Endothelial cell of umbilical vein (primary cell): ENCODE results near the gene FOXP1. TPM values are rescaled to one million over a fixed set of nuclear protein-coding genes. Genes with fewer than 3 reads are reported as not detected.

ENCODE experiments used
- BruUV-seq: library from RNA; stranded (reverse); fragments of 400-500 nt; replicated peaks from 2 replicates; lab custom pipeline; 2021; lab: Mats Ljungman, UMichigan
- CTCF ChIA-PET: fragments of 300-600, 350-600 bp; sonication (Branson Sonifier 250); formaldehyde crosslinking; loops from one replicate; lab custom pipeline; 2021; ENCODE audit warnings: antibody characterized with exemption, inconsistent platforms; lab: Charles Lee
- POLR2A ChIA-PET: fragments of 300-600, 350-600 bp; sonication (Branson Sonifier 250); formaldehyde crosslinking; loops from one replicate; lab custom pipeline; 2021; ENCODE audit warnings: antibody characterized with exemption, inconsistent platforms; lab: Charles Lee
- DNase-seq: peaks from one replicate; pipeline ENCODE4 v3.0.0-alpha.2; 2011; ENCODE audit warnings: low read depth, low spot score
- FAIRE-seq: peaks from 2 replicates; lab custom pipeline; 2011; peaks lifted over from hg19 to GRCh38; lab: Jason Lieb, UNC
- H2AFZ ChIP-seq: 2 replicates; pipeline ENCODE4 v1.6.0; 2012; ENCODE audit warnings: low read depth, low read length, control low read depth, inconsistent platforms
- H3K27ac ChIP-seq: 2 replicates; pipeline ENCODE4 v1.5.1; 2011; ENCODE audit warnings: low read depth, mild to moderate bottlenecking, control low read depth, low read length, moderate library complexity; ENCODE audit not compliant: insufficient read depth
- H3K27me3 ChIP-seq, 2 experiments: 2 replicates each; pipeline versions ENCODE4 v1.6.0 to v1.6.1; 2011; ENCODE audit warnings: low read length in 2 of 2, mixed read lengths in 1 of 2; ENCODE audit not compliant: control insufficient read depth in 2 of 2, insufficient read depth in 2 of 2
- H3K36me3 ChIP-seq, 2 experiments: 2 replicates in 1 of 2; 3 replicates in 1 of 2; pipeline ENCODE4 v1.5.1; 2011; ENCODE audit warnings: low read length in 2 of 2, mild to moderate bottlenecking in 1 of 2, moderate library complexity in 1 of 2; ENCODE audit not compliant: control insufficient read depth in 2 of 2, insufficient read depth in 2 of 2; ENCODE audit errors: extremely low read depth in 1 of 2
- H3K4me1 ChIP-seq: 3 replicates; pipeline ENCODE4 v1.5.1; 2011; ENCODE audit warnings: mild to moderate bottlenecking, low read length; ENCODE audit not compliant: control insufficient read depth, insufficient read depth; ENCODE audit errors: extremely low read depth
- H3K4me2 ChIP-seq: 2 replicates; pipeline ENCODE4 v1.6.1; 2011; ENCODE audit warnings: low read length, control low read depth, mixed read lengths; ENCODE audit not compliant: insufficient read depth
- H3K4me3 ChIP-seq, 3 experiments: fragments of 200-600 bp in 1 of 3; sonication (generic), shearing (Covaris generic) in 1 of 3; replicated peaks in 1 of 3; 2 replicates each; pipeline ENCODE4 v1.5.1; 2011 to 2016; ENCODE audit warnings: control low read depth in 3 of 3, low read length in 3 of 3, mild to moderate bottlenecking in 2 of 3, inconsistent platforms in 1 of 3, low read depth in 1 of 3, moderate library complexity in 1 of 3; ENCODE audit not compliant: insufficient read depth in 1 of 3
- H3K79me2 ChIP-seq: 2 replicates; pipeline ENCODE4 v1.6.0; 2012; ENCODE audit warnings: low read length, inconsistent platforms; ENCODE audit not compliant: control insufficient read depth, insufficient read depth
- H3K9ac ChIP-seq: replicated peaks from 2 replicates; pipeline ENCODE3; 2011; ENCODE audit warnings: low read length, control low read depth; ENCODE audit not compliant: insufficient read depth; ENCODE audit errors: extremely low read depth
- H3K9me1 ChIP-seq: replicated peaks from 3 replicates; pipeline ENCODE4 v1.6.0; 2011; ENCODE audit warnings: mild to moderate bottlenecking, low read length; ENCODE audit not compliant: control insufficient read depth, insufficient read depth; ENCODE audit errors: extremely low read depth
- H3K9me3 ChIP-seq: replicated peaks from 2 replicates; pipeline ENCODE4 v1.5.1; 2012; ENCODE audit warnings: low read length, inconsistent platforms; ENCODE audit not compliant: control insufficient read depth, insufficient read depth
- H4K20me1 ChIP-seq: replicated peaks from 2 replicates; pipeline ENCODE3; 2011; ENCODE audit warnings: mild to moderate bottlenecking, low read length; ENCODE audit not compliant: control insufficient read depth, insufficient read depth; ENCODE audit errors: extremely low read depth
- CTCF ChIP-seq, 2 donors: IDR thresholded peaks; 1 replicate in 1 of 2; 2 replicates in 1 of 2; pipeline ENCODE4 v1.5.1; 2011; ENCODE audit warnings: low read length in 2 of 2, mild to moderate bottlenecking in 2 of 2, moderate library complexity in 2 of 2, control low read depth in 1 of 2, inconsistent platforms in 1 of 2, low read depth in 1 of 2; ENCODE audit not compliant: insufficient read depth in 1 of 2; ENCODE audit errors: extremely low read depth in 1 of 2
- EZH2 ChIP-seq: IDR thresholded peaks from 2 replicates; pipeline ENCODE4 v1.6.1; 2012; ENCODE audit warnings: borderline replicate concordance, low read depth, mild to moderate bottlenecking, moderate library complexity, low read length, inconsistent platforms; ENCODE audit not compliant: severe bottlenecking
- FOS ChIP-seq: IDR thresholded peaks from 2 replicates; pipeline ENCODE4 v1.6.1; 2011; ENCODE audit warnings: mild to moderate bottlenecking, low read length, moderate library complexity, borderline replicate concordance; ENCODE audit not compliant: insufficient read depth
- GATA2 ChIP-seq: IDR thresholded peaks from 2 replicates; pipeline ENCODE4 v1.7.0; 2011; ENCODE audit warnings: low read depth, mild to moderate bottlenecking, moderate library complexity, mixed read lengths, low read length; ENCODE audit not compliant: insufficient read length, insufficient read depth
- JUN ChIP-seq: IDR thresholded peaks from 2 replicates; pipeline ENCODE4 v1.6.1; 2011; ENCODE audit warnings: borderline replicate concordance, low read depth; ENCODE audit not compliant: insufficient read length, insufficient read depth
- MYC ChIP-seq: IDR thresholded peaks from one replicate; pipeline ENCODE4 v1.6.1; 2011; ENCODE audit warnings: mild to moderate bottlenecking, low read depth, low read length
- POLR2A ChIP-seq: IDR thresholded peaks from 2 replicates; pipeline ENCODE4 v1.6.1; 2012; ENCODE audit warnings: low read depth, mild to moderate bottlenecking, control low read depth, low read length
- POLR2AphosphoS5 ChIP-seq: IDR thresholded peaks from 2 replicates; pipeline ENCODE4 v1.6.1; 2012; ENCODE audit warnings: low read depth, mild to moderate bottlenecking, control low read depth, low read length, moderate library complexity; ENCODE audit not compliant: insufficient read depth
- dilution Hi-C: fragments of 300-500 bp; cut with MboI; formaldehyde crosslinking; loops from one replicate; pipeline ENCODE4 v1.15.0; 2019; ENCODE audit warnings: low sequenced_read_pairs; ENCODE audit not compliant: extremely low pct_ligation_motif_present
- intact Hi-C: fragments of 100-400 bp; cut with micrococcal nuclease; formaldehyde crosslinking; loops from one replicate; pipeline ENCODE4 v1.10.0; 2022
- polyA plus RNA-seq, 4 experiments: library from polyadenylated mRNA; depleted of rRNA in 3 of 4; stranded (reverse) in 3 of 4; unstranded in 1 of 4; fragments of >200 nt; gene quantifications; 2 replicates each; pipeline versions ENCODE4 v1.2.1 to v1.2.3, GENCODE V29; 2011 to 2012; ENCODE audit warnings: missing spikeins in 1 of 4
- total RNA-seq: library from RNA; stranded (reverse); gene quantifications from 2 replicates; pipeline ENCODE4 v1.2.3, GENCODE V29; 2021
- TF ChIP-seq, protein P1 (sequence below): IDR thresholded peaks from 2 replicates; pipeline ENCODE4 v1.6.1; 2011; ENCODE audit not compliant: insufficient read depth, insufficient read length

Gene FOXP1
- total and polyA plus RNA-seq, 2 donors (not counting 3 experiments of a cell fraction or from before 2014, with no cell fraction given): 41.0 to 107 TPM

DNA sequence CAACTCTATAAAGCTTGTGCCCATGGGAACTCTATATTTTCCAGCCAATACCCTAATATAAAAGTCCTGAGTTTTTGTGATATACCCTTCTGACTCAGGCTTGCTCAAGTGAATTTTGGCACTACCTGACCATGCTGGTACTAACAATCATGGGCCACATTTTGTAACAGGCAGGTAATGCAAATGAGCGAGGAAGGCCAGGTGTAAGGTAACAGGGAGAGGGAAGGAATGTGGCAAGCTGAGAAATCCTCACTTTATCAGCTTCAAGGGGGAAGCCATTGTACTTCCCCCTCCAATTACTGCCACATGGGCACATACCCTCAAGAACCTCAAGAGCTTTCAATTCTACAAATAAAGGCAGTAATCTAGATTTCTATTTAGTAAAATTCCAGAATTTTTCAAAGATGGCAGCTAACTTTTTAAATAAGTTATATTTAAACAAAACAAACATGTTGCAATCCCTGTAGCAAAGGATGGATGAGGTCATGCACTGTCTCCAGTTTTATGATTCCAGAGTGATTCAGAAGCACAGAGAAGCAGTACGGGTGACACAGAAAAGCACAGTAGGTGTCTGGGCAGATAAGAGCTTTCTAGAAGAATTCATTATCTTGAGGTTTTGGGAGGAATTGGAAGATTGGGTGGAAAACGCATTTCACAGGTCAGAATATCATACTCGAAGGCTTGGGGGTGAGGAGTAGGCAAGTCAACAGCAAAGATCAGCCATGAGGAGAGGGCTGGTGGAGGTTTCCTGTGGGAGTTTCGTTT, 87.6 kb downstream of the FOXP1 start:
- BruUV-seq: no TSS peak
- Histone ChIP-seq H3K4me3 (no peak overlapping the region), H4K20me1 (no peaks in the 10 kb centered on the region), H3K4me2 (no peak overlapping the region), H3K9ac (no peak overlapping the region), H3K27me3 (no peaks in the 10 kb centered on the region), H3K4me1 (no peaks in the 10 kb centered on the region), H2AFZ (no peak overlapping the region), H3K9me3 (no peaks in the 10 kb centered on the region), H3K27ac (no peak overlapping the region), H3K9me1 (no peaks in the 10 kb centered on the region), H3K36me3 (peaks cover 0 to 2% of the 10 kb centered on the region in 2 experiments), H3K79me2 (no peaks in the 10 kb centered on the region)
- FAIRE-seq: no peak
- ChIA-PET POLR2A (no interaction called here), CTCF (interaction anchor here (1.0 to 1.1 kb wide), 2 partner anchors 23 to 78 kb away, joined by 3 read pairs; no protein-coding TSS in a partner anchor)
- DNase-seq: no peak
- dilution Hi-C loops (no loop called here), intact Hi-C loops (no loop called here)
- TF ChIP-seq CTCF (IDR thresholded peaks at IDR 0.05; ENCODE audit: extremely low read depth in 1 of 2, insufficient read depth in 1 of 2, low read depth in 1 of 2, low read length in 2 of 2): no peak
- peak; percentile 2 for TF ChIP-seq JUN

- Histone ChIP-seq H3K4me2 (no peak overlapping the region), H3K9me3 (no peaks in the 10 kb centered on the region), H2AFZ (no peak overlapping the region), H3K9me1 (no peaks in the 10 kb centered on the region), H3K4me1 (no peaks in the 10 kb centered on the region), H4K20me1 (no peaks in the 10 kb centered on the region), H3K27me3 (no peaks in the 10 kb centered on the region), H3K4me3 (no peak overlapping the region), H3K9ac (no peak overlapping the region), H3K36me3 (peaks cover 0 to 2% of the 10 kb centered on the region in 2 experiments), H3K27ac (no peak overlapping the region), H3K79me2 (no peaks in the 10 kb centered on the region)
- FAIRE-seq (no peak), DNase-seq (no peak)
- dilution Hi-C loops (no loop called here), intact Hi-C loops (no loop called here)
- ChIA-PET CTCF (no interaction called here), POLR2A (no interaction called here)
- BruUV-seq: no TSS peak
- TF ChIP-seq, protein P1, sequence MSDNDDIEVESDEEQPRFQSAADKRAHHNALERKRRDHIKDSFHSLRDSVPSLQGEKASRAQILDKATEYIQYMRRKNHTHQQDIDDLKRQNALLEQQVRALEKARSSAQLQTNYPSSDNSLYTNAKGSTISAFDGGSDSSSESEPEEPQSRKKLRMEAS: no peak
- TF ChIP-seq GATA2 (no peak), EZH2 (no peak), POLR2A (no peak), CTCF (IDR thresholded peaks at IDR 0.05; ENCODE audit: extremely low read depth in 1 of 2, insufficient read depth in 1 of 2, low read depth in 1 of 2, low read length in 2 of 2) (no peak), FOS (no peak), MYC (no peak), POLR2AphosphoS5 (no peak), JUN (no peak)
Measured at GRCh38 chr3:71494212-71494611, 89.3 kb downstream of the FOXP1 start.
